Left ventricle myocardium inferior (tissue), 1 donor: Measurements from ENCODE around the gene TMC1. TPM values are rescaled to one million over a fixed set of nuclear protein-coding genes. Genes with fewer than 3 reads are reported as not detected.

Source experiments
- DNase-seq: peaks from one replicate; pipeline ENCODE4 v3.0.0-alpha.2; 2020
- H3K27ac ChIP-seq: fragments of 200-600 bp; replicated peaks from 2 replicates; pipeline ENCODE4 v1.8.0; 2021
- H3K27me3 ChIP-seq: fragments of 200-600 bp; 2 replicates; pipeline ENCODE4 v1.8.0; 2021; ENCODE audit warnings: low read depth
- H3K36me3 ChIP-seq: fragments of 200-600 bp; 2 replicates; pipeline ENCODE4 v1.8.0; 2021
- H3K4me1 ChIP-seq: fragments of 200-600 bp; 2 replicates; pipeline ENCODE4 v1.8.0; 2021
- H3K4me3 ChIP-seq: fragments of 200-600 bp; 2 replicates; pipeline ENCODE4 v1.8.0; 2021; ENCODE audit warnings: mild to moderate bottlenecking, moderate library complexity
- H3K9me3 ChIP-seq: fragments of 200-600 bp; replicated peaks from 2 replicates; pipeline ENCODE4 v1.8.0; 2021
- CTCF ChIP-seq: fragments of 200-600 bp; IDR thresholded peaks from 2 replicates; pipeline ENCODE4 v1.8.0; 2021; ENCODE audit warnings: antibody characterized with exemption, mild to moderate bottlenecking, borderline replicate concordance
- intact Hi-C: fragments of 100-400 bp; cut with micrococcal nuclease; formaldehyde crosslinking; loops from one replicate; pipeline ENCODE4 v1.11.0; 2022
- total RNA-seq: library from RNA; stranded (reverse); fragmentation: NEBNext Ultra II Directional; extraction: Animal tissue kit (Norgen Biotek cat#: 25700); gene quantifications from one replicate; pipeline ENCODE4 v1.2.1, GENCODE V29; 2021
- donor health status: DM: no; HTN: yes; CAD: no; lungs with severe emphysema.

TMC1 gene
- total RNA-seq, 1 donor from 2014 or later: 0.25 TPM

- H3K4me3 ChIP-seq: no peak overlapping the region
- no peaks in the 10 kb centered on the region for H3K9me3 ChIP-seq
- no peak for TF ChIP-seq CTCF
- no peaks in the 10 kb centered on the region for H3K4me1 ChIP-seq
- intact Hi-C loops: no loop called here
- H3K27ac ChIP-seq: no peak overlapping the region
- no peak for DNase-seq
- no peaks in the 10 kb centered on the region for H3K27me3 ChIP-seq
- H3K36me3 ChIP-seq: no peaks in the 10 kb centered on the region
Observed at GRCh38 chr9:72772661-72773060, 251.3 kb downstream of the TMC1 start.

GRCh38 chr9:72773570-72773969, 252.2 kb downstream of the TMC1 start:
- no peak for DNase-seq
- H3K4me1 ChIP-seq: no peaks in the 10 kb centered on the region
- no peak overlapping the region for H3K27ac ChIP-seq
- TF ChIP-seq CTCF: no peak
- H3K36me3 ChIP-seq: no peaks in the 10 kb centered on the region
- no peaks in the 10 kb centered on the region for H3K27me3 ChIP-seq
- no peak overlapping the region for H3K4me3 ChIP-seq
- H3K9me3 ChIP-seq: no peaks in the 10 kb centered on the region
- intact Hi-C loops: no loop called here

GRCh38 chr9:72775570-72775969, 254.2 kb downstream of the TMC1 start:
- Histone ChIP-seq H3K27me3 (no peaks in the 10 kb centered on the region), H3K27ac (no peak overlapping the region), H3K4me3 (no peak overlapping the region), H3K4me1 (no peaks in the 10 kb centered on the region), H3K9me3 (no peaks in the 10 kb centered on the region), H3K36me3 (no peaks in the 10 kb centered on the region)
- TF ChIP-seq CTCF: no peak
- intact Hi-C loops: no loop called here
- DNase-seq: no peak

- TF ChIP-seq CTCF: no peak
- intact Hi-C loops: no loop called here
- H3K27ac ChIP-seq: no peak overlapping the region
- no peak for DNase-seq
- no peak overlapping the region for H3K4me3 ChIP-seq
- no peaks in the 10 kb centered on the region for H3K27me3 ChIP-seq
- H3K9me3 ChIP-seq: peaks cover 8% of the 10 kb centered on the region
- no peaks in the 10 kb centered on the region for H3K36me3 ChIP-seq
- H3K4me1 ChIP-seq: no peaks in the 10 kb centered on the region
Observed at GRCh38 chr9:72779614-72780013, 258.2 kb downstream of the TMC1 start.

GRCh38 chr9:72786948-72787347, 265.5 kb downstream of the TMC1 start:
- Histone ChIP-seq H3K27ac (no peak overlapping the region), H3K36me3 (no peaks in the 10 kb centered on the region), H3K9me3 (peaks cover 8% of the 10 kb centered on the region), H3K27me3 (no peaks in the 10 kb centered on the region), H3K4me3 (no peak overlapping the region), H3K4me1 (no peaks in the 10 kb centered on the region)
- no peak for TF ChIP-seq CTCF
- DNase-seq: no peak
- intact Hi-C loops: no loop called here
